Neural progenitor cell (in vitro differentiated cells): Measurements from ENCODE around the gene MRTFB. TPM values are rescaled to one million over a fixed set of nuclear protein-coding genes. Genes with fewer than 3 reads are reported as not detected.

ENCODE experiments used
- DNase-seq: peaks from one replicate; pipeline ENCODE4 v3.0.0-alpha.2; 2016; ENCODE audit warnings: low spot score
- H2AFZ ChIP-seq: fragments of 200-600 bp; sonication (generic); replicated peaks from 2 replicates; pipeline ENCODE4 v1.6.1; 2016; ENCODE audit warnings: antibody characterized with exemption
- H3F3A ChIP-seq: fragments of 200-600 bp; sonication (generic); 2 replicates; pipeline ENCODE4 v1.6.1; 2016; ENCODE audit warnings: antibody characterized with exemption, low read depth
- H3K27ac ChIP-seq: fragments of 200-600 bp; sonication (generic); 2 replicates; pipeline ENCODE4 v1.5.1; 2016; ENCODE audit warnings: mild to moderate bottlenecking
- H3K27me3 ChIP-seq: fragments of 200-600 bp; sonication (generic); 2 replicates; pipeline ENCODE4 v1.6.1; 2016; ENCODE audit warnings: mild to moderate bottlenecking, moderate library complexity
- H3K36me3 ChIP-seq: fragments of 200-600 bp; sonication (generic); 2 replicates; pipeline ENCODE4 v1.5.1; 2016
- H3K4me1 ChIP-seq: fragments of 200-600 bp; sonication (generic); 2 replicates; pipeline ENCODE4 v1.6.1; 2016; ENCODE audit warnings: mixed run types
- H3K4me2 ChIP-seq: fragments of 200-600 bp; sonication (generic); 2 replicates; pipeline ENCODE4 v1.6.1; 2016
- H3K4me3 ChIP-seq: fragments of 200-600 bp; sonication (generic); 2 replicates; pipeline ENCODE4 v1.5.1; 2016
- H3K79me2 ChIP-seq: fragments of 200-600 bp; sonication (generic); 2 replicates; pipeline ENCODE4 v1.6.1; 2016; ENCODE audit warnings: low read depth
- H3K9ac ChIP-seq: fragments of 200-600 bp; sonication (generic); 2 replicates; pipeline ENCODE4 v1.6.1; 2016
- H3K9me3 ChIP-seq: fragments of 200-600 bp; sonication (generic); 2 replicates; pipeline ENCODE4 v1.5.1; 2016; ENCODE audit warnings: low read depth
- H4K20me1 ChIP-seq: fragments of 200-600 bp; sonication (generic); 2 replicates; pipeline ENCODE4 v1.6.1; 2016; ENCODE audit warnings: low read depth
- H3K27ac Mint-ChIP-seq: 3 replicates; pipeline ENCODE4 v1.8.0; 2021; ENCODE audit warnings: mixed read lengths
- H3K27me3 Mint-ChIP-seq: 2 replicates; pipeline ENCODE4 v1.8.0; 2022; ENCODE audit warnings: low read depth, mild to moderate bottlenecking, inconsistent platforms, moderate library complexity, mixed read lengths; ENCODE audit not compliant: insufficient read depth
- H3K36me3 Mint-ChIP-seq: 3 replicates; pipeline ENCODE4 v1.8.0; 2021; ENCODE audit warnings: mixed read lengths
- H3K4me1 Mint-ChIP-seq: 3 replicates; pipeline ENCODE4 v1.8.0; 2021; ENCODE audit warnings: mixed read lengths
- H3K4me3 Mint-ChIP-seq: 3 replicates; pipeline ENCODE4 v1.8.0; 2021; ENCODE audit warnings: mild to moderate bottlenecking, moderate library complexity, mixed read lengths
- H3K9me3 Mint-ChIP-seq: 3 replicates; pipeline ENCODE4 v1.8.0; 2020; ENCODE audit warnings: mixed read lengths
- CTCF ChIP-seq: fragments of 200-600 bp; sonication (generic); IDR thresholded peaks from 2 replicates; pipeline ENCODE4 v1.5.1; 2017; ENCODE audit warnings: antibody characterized with exemption, mild to moderate bottlenecking
- EZH2 ChIP-seq: fragments of 200-600 bp; sonication (generic); IDR thresholded peaks from 2 replicates; pipeline ENCODE4 v1.6.1; 2017; ENCODE audit warnings: antibody characterized with exemption, mild to moderate bottlenecking, moderate library complexity
- EZH2phosphoT487 ChIP-seq: fragments of 200-600 bp; sonication (generic); IDR thresholded peaks from 2 replicates; pipeline ENCODE4 v1.6.1; 2017; ENCODE audit warnings: antibody characterized with exemption
- total RNA-seq: library from RNA; depleted of rRNA; stranded (reverse); fragments of >200 nt; gene quantifications from 2 replicates; pipeline ENCODE4 v1.2.3, GENCODE V29; 2015; ENCODE audit warnings: low replicate concordance

MRTFB gene
- total RNA-seq, 1 donor from 2014 or later = 26.8 TPM

- Histone ChIP-seq H3K4me2 (no peak overlapping the region), H3K9me3 (no peaks in the 10 kb centered on the region), H3F3A (no peaks in the 10 kb centered on the region), H3K36me3 (peaks cover 3% of the 10 kb centered on the region), H2AFZ (no peak overlapping the region), H3K27me3 (no peaks in the 10 kb centered on the region), H3K79me2 (no peaks in the 10 kb centered on the region), H3K4me3 (no peak overlapping the region), H3K27ac (no peak overlapping the region), H3K9ac (no peak overlapping the region), H4K20me1 (peaks cover 29% of the 10 kb centered on the region), H3K4me1 (no peaks in the 10 kb centered on the region)
- Mint-ChIP-seq H3K36me3 (peaks cover 14% of the 10 kb centered on the region), H3K4me3 (no peak overlapping the region), H3K27ac (no peak overlapping the region), H3K9me3 (no peaks in the 10 kb centered on the region), H3K4me1 (peaks cover 3% of the 10 kb centered on the region), H3K27me3 (no peaks in the 10 kb centered on the region)
- TF ChIP-seq CTCF = no peak
- no peak for TF ChIP-seq EZH2phosphoT487
- DNase-seq = no peak
Measured at GRCh38 chr16:14146445-14146844, 75.3 kb downstream of the MRTFB start.

GRCh38 chr16:14148016-14148415 lies 76.9 kb downstream of the MRTFB start:
- Mint-ChIP-seq H3K4me1 (peaks cover 3% of the 10 kb centered on the region), H3K27ac (no peak overlapping the region), H3K36me3 (peaks cover 9% of the 10 kb centered on the region), H3K27me3 (no peaks in the 10 kb centered on the region), H3K9me3 (no peaks in the 10 kb centered on the region), H3K4me3 (no peak overlapping the region)
- no peaks in the 10 kb centered on the region for H3K27me3 ChIP-seq
- no peaks in the 10 kb centered on the region for H3K4me1 ChIP-seq
- no peaks in the 10 kb centered on the region for H3K9me3 ChIP-seq
- H3K9ac ChIP-seq = no peak overlapping the region
- H3K4me3 ChIP-seq = no peak overlapping the region
- H2AFZ ChIP-seq = no peak overlapping the region
- H4K20me1 ChIP-seq = peaks cover 29% of the 10 kb centered on the region
- peaks cover 3% of the 10 kb centered on the region for H3K36me3 ChIP-seq
- H3F3A ChIP-seq = no peaks in the 10 kb centered on the region
- DNase-seq = no peak
- H3K4me2 ChIP-seq = no peak overlapping the region
- H3K27ac ChIP-seq = no peak overlapping the region
- TF ChIP-seq EZH2phosphoT487 = no peak
- no peak for TF ChIP-seq CTCF
- no peaks in the 10 kb centered on the region for H3K79me2 ChIP-seq

- no peak overlapping the region for H3K27ac Mint-ChIP-seq
Measured at GRCh38 chr16:14148569-14148968, 77.5 kb downstream of the MRTFB start.

More at GRCh38 chr16:14148569-14148968, 77.5 kb downstream of the MRTFB start:
- Histone ChIP-seq H3K79me2 (no peaks in the 10 kb centered on the region), H3K4me1 (no peaks in the 10 kb centered on the region), H3K9ac (no peak overlapping the region), H2AFZ (no peak overlapping the region), H3F3A (no peaks in the 10 kb centered on the region), H3K27me3 (no peaks in the 10 kb centered on the region), H3K36me3 (peaks cover 3% of the 10 kb centered on the region), H3K27ac (no peak overlapping the region), H3K4me3 (no peak overlapping the region), H3K4me2 (no peak overlapping the region), H3K9me3 (no peaks in the 10 kb centered on the region), H4K20me1 (peaks cover 28% of the 10 kb centered on the region)
- H3K9me3 Mint-ChIP-seq = no peaks in the 10 kb centered on the region
- H3K4me3 Mint-ChIP-seq = no peak overlapping the region
- H3K27me3 Mint-ChIP-seq = no peaks in the 10 kb centered on the region
- TF ChIP-seq EZH2phosphoT487 (no peak), EZH2 (no peak), CTCF (no peak)
- peaks cover 3% of the 10 kb centered on the region for H3K4me1 Mint-ChIP-seq
- H3K36me3 Mint-ChIP-seq = peaks cover 9% of the 10 kb centered on the region
- no peak for DNase-seq
